OCI-LY7 (cell line): Measurements from ENCODE around the gene FAM200A. TPM values are rescaled to one million over a fixed set of nuclear protein-coding genes. Genes with fewer than 3 reads are reported as not detected.
A peak's percentile ranks its signal among the peaks of the same experiment; 100 is the strongest.

ENCODE experiments used
- BruUV-seq: library from RNA; stranded (reverse); fragments of 400-500 nt; replicated peaks from 2 replicates; lab custom pipeline; 2021; lab: Mats Ljungman, UMichigan
- CTCF ChIA-PET: fragments of 300-600 bp; sonication (Branson Sonifier 250); formaldehyde crosslinking; loops from one replicate; lab custom pipeline; 2022; ENCODE audit warnings: antibody characterized with exemption; ENCODE audit not compliant: unreplicated experiment; lab: Charles Lee
- POLR2A ChIA-PET: fragments of 300-600 bp; sonication (Branson Sonifier 250); formaldehyde crosslinking; loops from one replicate; lab custom pipeline; 2022; ENCODE audit warnings: antibody characterized with exemption; lab: Charles Lee
- DNase-seq: peaks from one replicate; pipeline ENCODE4 v3.0.0-alpha.2; 2015; ENCODE audit warnings: low spot score
- H2AFZ ChIP-seq: fragments of 200-600 bp; sonication (generic), shearing (Covaris generic); 2 replicates; pipeline ENCODE4 v1.6.1; 2014; ENCODE audit warnings: mild to moderate bottlenecking, antibody characterized with exemption, low read length, moderate library complexity
- H3K27ac ChIP-seq: fragments of 200-600 bp; sonication (generic); 2 replicates; pipeline ENCODE4 v1.5.1; 2014; ENCODE audit warnings: mixed run types, low read depth, mild to moderate bottlenecking, moderate library complexity, low read length, inconsistent platforms; ENCODE audit not compliant: poor library complexity, severe bottlenecking
- H3K36me3 ChIP-seq: fragments of 200-600 bp; sonication (generic); 2 replicates; pipeline ENCODE4 v1.6.1; 2014; ENCODE audit warnings: mild to moderate bottlenecking, antibody characterized with exemption, low read length, moderate library complexity, mixed read lengths; ENCODE audit not compliant: insufficient read depth
- H3K4me1 ChIP-seq: fragments of 200-600 bp; sonication (generic); 2 replicates; pipeline ENCODE4 v1.5.1; 2014; ENCODE audit warnings: mild to moderate bottlenecking, low read length; ENCODE audit not compliant: insufficient read depth, poor library complexity, severe bottlenecking
- H3K4me2 ChIP-seq: fragments of 200-600 bp; sonication (generic); 2 replicates; pipeline ENCODE4 v1.6.1; 2014; ENCODE audit warnings: mild to moderate bottlenecking, low read length
- H3K4me3 ChIP-seq: fragments of 200-600 bp; sonication (generic); 2 replicates; pipeline ENCODE4 v1.5.1; 2014; ENCODE audit warnings: mild to moderate bottlenecking, low read depth, low read length; ENCODE audit not compliant: poor library complexity, severe bottlenecking
- H3K79me2 ChIP-seq: fragments of 200-600 bp; sonication (generic); 2 replicates; pipeline ENCODE4 v1.6.1; 2016; ENCODE audit warnings: low read depth, mild to moderate bottlenecking, low read length, moderate library complexity, mixed read lengths; ENCODE audit not compliant: insufficient read depth
- H3K9me2 ChIP-seq: fragments of 200-600 bp; sonication (generic); 2 replicates; pipeline ENCODE4 v1.6.1; 2016; ENCODE audit warnings: mild to moderate bottlenecking, low read length, mixed read lengths; ENCODE audit not compliant: insufficient read depth
- H3K9me3 ChIP-seq: fragments of 200-600 bp; sonication (generic); 2 replicates; pipeline ENCODE4 v1.6.1; 2014; ENCODE audit warnings: mild to moderate bottlenecking, mixed run types, low read length, mixed read lengths
- H4K20me1 ChIP-seq: fragments of 200-600 bp; sonication (generic); 2 replicates; pipeline ENCODE4 v1.6.1; 2014; ENCODE audit warnings: mild to moderate bottlenecking, antibody characterized with exemption, low read length, moderate library complexity, mixed read lengths; ENCODE audit not compliant: insufficient read depth
- EZH2phosphoT487 ChIP-seq: fragments of 200-600 bp; sonication (generic); IDR thresholded peaks from 2 replicates; pipeline ENCODE4 v1.6.1; 2018; ENCODE audit warnings: low read depth, borderline replicate concordance, mild to moderate bottlenecking, mixed run types, antibody characterized with exemption, low read length, moderate library complexity, mixed read lengths
- intact Hi-C: fragments of 100-400 bp; cut with micrococcal nuclease; formaldehyde crosslinking; loops from one replicate; pipeline ENCODE4 v1.10.0; 2022; ENCODE audit not compliant: unreplicated experiment
- total RNA-seq, 2 experiments: library from RNA; depleted of rRNA in 1 of 2; stranded (reverse); fragments of >200 nt in 1 of 2; shearing (Covaris generic) in 1 of 2; gene quantifications; 2 replicates each; pipeline ENCODE4 v1.2.3, GENCODE V29; 2014 to 2022
- TF ChIP-seq, protein P1 (sequence below): fragments of 200-600 bp; sonication (generic); conservative IDR thresholded peaks from 2 replicates; pipeline ENCODE4 v1.5.1; 2014; ENCODE audit warnings: mild to moderate bottlenecking, antibody characterized with exemption, low read length, moderate library complexity, mixed read lengths

FAM200A gene
- total RNA-seq, 2 experiments from 2014 or later: 5.5 to 7.3 TPM

DNA sequence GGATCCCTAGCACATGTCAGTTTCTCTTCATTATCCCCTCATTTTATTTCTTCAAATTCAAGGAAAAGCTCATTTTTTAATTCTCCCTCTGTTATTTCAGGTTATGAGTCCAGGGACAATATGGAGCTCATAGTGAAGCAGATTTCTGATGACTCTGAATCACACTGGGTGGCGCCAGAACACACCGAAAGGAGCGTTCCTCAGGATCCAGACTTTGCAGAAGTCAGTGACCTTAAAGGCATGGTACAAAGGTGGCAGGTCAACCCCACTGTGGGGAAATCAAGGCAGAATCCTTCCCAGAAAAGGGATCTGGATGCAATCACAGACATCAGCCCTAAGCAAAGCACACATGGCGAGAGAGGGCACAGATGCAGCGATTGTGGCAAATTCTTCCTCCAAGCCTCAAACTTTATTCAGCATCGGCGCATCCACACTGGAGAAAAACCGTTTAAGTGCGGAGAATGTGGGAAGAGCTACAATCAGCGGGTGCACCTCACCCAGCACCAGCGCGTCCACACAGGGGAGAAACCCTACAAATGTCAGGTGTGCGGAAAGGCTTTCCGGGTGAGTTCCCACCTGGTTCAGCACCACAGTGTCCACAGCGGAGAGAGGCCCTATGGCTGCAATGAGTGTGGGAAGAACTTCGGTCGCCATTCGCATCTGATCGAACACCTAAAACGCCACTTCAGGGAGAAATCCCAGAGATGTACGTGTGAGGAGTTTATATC lies 26.0 kb downstream of the FAM200A start:
- no peaks in the 10 kb centered on the region for H3K9me2 ChIP-seq
- BruUV-seq: no TSS peak
- intact Hi-C loops: no loop called here
- H3K9me3 ChIP-seq: no peaks in the 10 kb centered on the region
- H4K20me1 ChIP-seq: no peaks in the 10 kb centered on the region
- no peak overlapping the region for H2AFZ ChIP-seq
- no peak overlapping the region for H3K4me3 ChIP-seq
- CTCF ChIA-PET: no interaction called here
- no peaks in the 10 kb centered on the region for H3K79me2 ChIP-seq
- no peaks in the 10 kb centered on the region for H3K4me1 ChIP-seq
- no peak overlapping the region for H3K4me2 ChIP-seq
- H3K36me3 ChIP-seq: peaks cover 56% of the 10 kb centered on the region
- POLR2A ChIA-PET: interaction anchor here (0.6 kb wide), 1 partner anchor 238 kb away, joined by 3 read pairs; no protein-coding TSS in a partner anchor
- TF ChIP-seq, protein P1, sequence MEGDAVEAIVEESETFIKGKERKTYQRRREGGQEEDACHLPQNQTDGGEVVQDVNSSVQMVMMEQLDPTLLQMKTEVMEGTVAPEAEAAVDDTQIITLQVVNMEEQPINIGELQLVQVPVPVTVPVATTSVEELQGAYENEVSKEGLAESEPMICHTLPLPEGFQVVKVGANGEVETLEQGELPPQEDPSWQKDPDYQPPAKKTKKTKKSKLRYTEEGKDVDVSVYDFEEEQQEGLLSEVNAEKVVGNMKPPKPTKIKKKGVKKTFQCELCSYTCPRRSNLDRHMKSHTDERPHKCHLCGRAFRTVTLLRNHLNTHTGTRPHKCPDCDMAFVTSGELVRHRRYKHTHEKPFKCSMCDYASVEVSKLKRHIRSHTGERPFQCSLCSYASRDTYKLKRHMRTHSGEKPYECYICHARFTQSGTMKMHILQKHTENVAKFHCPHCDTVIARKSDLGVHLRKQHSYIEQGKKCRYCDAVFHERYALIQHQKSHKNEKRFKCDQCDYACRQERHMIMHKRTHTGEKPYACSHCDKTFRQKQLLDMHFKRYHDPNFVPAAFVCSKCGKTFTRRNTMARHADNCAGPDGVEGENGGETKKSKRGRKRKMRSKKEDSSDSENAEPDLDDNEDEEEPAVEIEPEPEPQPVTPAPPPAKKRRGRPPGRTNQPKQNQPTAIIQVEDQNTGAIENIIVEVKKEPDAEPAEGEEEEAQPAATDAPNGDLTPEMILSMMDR: peak; percentile 72
- no peak for TF ChIP-seq EZH2phosphoT487
- peak; percentile 31 for DNase-seq
- H3K27ac ChIP-seq: no peak overlapping the region

DNA sequence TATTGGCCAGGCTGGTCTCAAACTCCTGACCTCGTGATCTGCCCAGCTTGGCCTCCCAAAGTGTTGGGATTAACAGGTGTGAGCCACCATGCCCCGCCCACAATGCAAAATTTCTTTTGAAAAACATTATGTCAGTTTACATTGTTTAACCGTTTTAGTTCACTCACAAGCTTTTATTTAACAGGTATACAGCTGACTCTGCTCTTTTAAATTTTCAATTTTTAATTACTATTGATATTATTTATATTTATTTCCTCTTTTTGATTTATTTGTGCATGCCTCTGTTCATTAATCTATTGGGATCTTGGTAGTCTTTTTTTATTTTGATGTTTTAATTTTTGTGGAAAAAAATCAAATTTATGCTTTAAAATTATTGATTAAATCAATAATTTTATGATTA lies 30.5 kb downstream of the FAM200A start:
- Histone ChIP-seq H3K9me3 (no peaks in the 10 kb centered on the region), H3K4me3 (no peak overlapping the region), H3K27ac (no peak overlapping the region), H3K9me2 (no peaks in the 10 kb centered on the region), H3K4me2 (no peak overlapping the region), H3K79me2 (no peaks in the 10 kb centered on the region), H4K20me1 (no peaks in the 10 kb centered on the region), H2AFZ (no peak overlapping the region), H3K36me3 (peaks cover 50% of the 10 kb centered on the region), H3K4me1 (no peaks in the 10 kb centered on the region)
- ChIA-PET CTCF (no interaction called here), POLR2A (interaction anchor here (0.5 to 1.6 kb wide), 3 partner anchors 17 to 22 kb away, joined by 4 to 6 read pairs (median 5); partner anchors contain the start of gene ZKSCAN5)
- TF ChIP-seq EZH2phosphoT487: no peak
- TF ChIP-seq, protein P1: no peak
- no peak for DNase-seq
- intact Hi-C loops: no loop called here
- BruUV-seq: no TSS peak

DNA sequence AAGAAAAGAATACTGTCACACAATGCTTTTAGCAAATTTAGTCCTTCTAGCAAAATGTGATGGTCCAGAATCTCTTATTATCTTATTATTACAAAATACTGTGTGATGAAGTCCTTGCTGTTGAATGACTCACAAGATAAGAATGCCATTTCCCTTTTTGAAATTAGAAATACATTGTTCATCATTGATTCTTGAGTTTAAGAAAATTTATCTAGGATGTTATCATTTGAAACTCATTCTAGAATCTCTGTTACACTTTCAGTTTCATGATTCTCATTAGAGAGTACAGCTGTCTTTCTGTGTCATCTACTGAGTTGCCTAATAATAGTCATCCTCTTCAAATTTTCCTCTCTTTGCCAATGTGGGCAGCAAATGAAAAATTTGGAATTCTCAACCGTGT lies 37.9 kb downstream of the FAM200A start:
- Histone ChIP-seq H3K4me2 (no peak overlapping the region), H4K20me1 (no peaks in the 10 kb centered on the region), H3K9me3 (no peaks in the 10 kb centered on the region), H3K36me3 (peaks cover 37% of the 10 kb centered on the region), H3K4me1 (no peaks in the 10 kb centered on the region), H3K27ac (no peak overlapping the region), H3K4me3 (no peak overlapping the region), H2AFZ (no peak overlapping the region), H3K9me2 (no peaks in the 10 kb centered on the region), H3K79me2 (peaks cover 4% of the 10 kb centered on the region; the same call in 1 of the 2 replicates)
- POLR2A ChIA-PET: no interaction called here
- intact Hi-C loops: no loop called here
- no peak for DNase-seq
- TF ChIP-seq EZH2phosphoT487: no peak
- TF ChIP-seq, protein P1: no peak
- CTCF ChIA-PET: no interaction called here
- no TSS peak for BruUV-seq
